GM23338 (cell line): ENCODE results near the gene ZNF678.

ENCODE experiments used
- CTCF ChIP-seq, 2 experiments: fragments of 200-600 bp in 1 of 2; sonication (generic) in 1 of 2; conservative IDR thresholded peaks; 2 replicates each; pipeline versions ENCODE4 v1.5.1 to v1.6.1; 2016 to 2017; ENCODE audit warnings: antibody characterized with exemption in 2 of 2, low read depth in 2 of 2, mild to moderate bottlenecking in 2 of 2, moderate library complexity in 1 of 2
- EZH2 ChIP-seq: fragments of 200-600 bp; sonication (generic); IDR thresholded peaks from one replicate; pipeline ENCODE4 v1.8.0; 2017; ENCODE audit warnings: antibody characterized with exemption, mild to moderate bottlenecking, low read depth; ENCODE audit not compliant: unreplicated experiment
- EZH2phosphoT487 ChIP-seq: fragments of 200-600 bp; sonication (generic); IDR thresholded peaks from one replicate; pipeline ENCODE4 v1.8.1; 2018; ENCODE audit warnings: antibody characterized with exemption; ENCODE audit not compliant: unreplicated experiment
- JUNB ChIP-seq: IDR thresholded peaks from one replicate; pipeline ENCODE4 v1.6.1; 2016; ENCODE audit warnings: antibody characterized with exemption; ENCODE audit not compliant: unreplicated experiment
- POLR2AphosphoS5 ChIP-seq: IDR thresholded peaks from 2 replicates; pipeline ENCODE4 v1.6.1; 2016; ENCODE audit warnings: antibody characterized with exemption, low read depth
- REST ChIP-seq: IDR thresholded peaks from one replicate; pipeline ENCODE4 v1.6.1; 2018; ENCODE audit warnings: antibody characterized with exemption; ENCODE audit not compliant: unreplicated experiment

- TF ChIP-seq CTCF (conservative IDR thresholded peaks at IDR 0.05; ENCODE audit: low read depth in 2 of 2), result no peak
- no peak for TF ChIP-seq EZH2
- no peak for TF ChIP-seq EZH2phosphoT487
- TF ChIP-seq POLR2AphosphoS5, result no peak
- TF ChIP-seq JUNB, result no peak
- no peak for TF ChIP-seq REST
Measured at GRCh38 chr1:227666286-227666685, 102.9 kb downstream of the ZNF678 start.
